GM21723 (cell line): ENCODE measurements around the gene CEACAM21.

ENCODE experiments used
- ATAC-seq: cut with Tn5 transposase; IDR thresholded peaks from one replicate; pipeline ENCODE4 v1.9.1; 2021; ENCODE audit warnings: mild to moderate bottlenecking, moderate library complexity; ENCODE audit not compliant: unreplicated experiment

CEACAM21 gene

GRCh38 chr19:41575998-41576397 is at the start of gene CEACAM21:
Gene CEACAM21 (plus strand): TSS chr19:41576166. CDS start chr19:41576275, 109 bp downstream.
- ATAC-seq, result no peak

- ATAC-seq, result no peak
Observed at GRCh38 chr19:41527089-41527488, 48.9 kb upstream of the CEACAM21 start.

DNA sequence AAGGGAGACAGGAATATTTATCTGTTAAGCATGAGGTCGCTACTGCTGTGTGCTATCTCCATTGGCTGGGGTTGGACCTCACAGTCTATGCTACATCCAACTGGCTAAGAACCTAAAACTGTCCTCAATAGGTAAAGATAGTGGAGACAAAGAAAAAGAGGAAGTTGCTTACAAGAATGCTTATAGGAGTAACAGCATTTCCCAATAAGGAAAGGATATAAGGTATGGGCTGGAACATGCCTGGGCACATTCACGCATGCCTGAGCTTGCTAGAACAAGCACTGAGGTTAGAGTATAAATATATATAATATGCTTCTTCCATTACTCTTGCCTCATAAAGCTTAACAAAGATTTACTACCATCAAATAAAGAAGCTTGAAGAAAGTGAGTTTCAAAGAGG is 47.9 kb upstream of the CEACAM21 start:
- no peak for ATAC-seq

GRCh38 chr19:41529484-41530183 is 46.3 kb upstream of the CEACAM21 start:
- ATAC-seq, result no peak

DNA sequence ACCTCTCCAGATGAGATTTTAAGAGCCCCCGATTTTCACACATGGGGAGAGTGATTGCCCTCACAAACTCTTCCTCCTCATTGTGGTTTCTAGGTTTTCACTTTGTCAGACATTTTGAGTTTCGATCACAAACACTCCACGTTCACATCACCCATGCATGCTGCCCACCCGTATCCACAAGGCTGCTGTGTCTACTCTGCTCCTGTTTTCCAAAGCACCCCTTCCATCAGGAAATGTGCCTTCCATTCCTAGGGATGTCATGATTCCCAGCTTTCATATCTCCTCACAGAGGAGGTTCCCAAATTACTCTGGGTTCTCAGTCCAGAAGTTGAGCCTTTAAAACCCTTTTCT is 45.8 kb upstream of the CEACAM21 start:
- ATAC-seq, result no peak

DNA sequence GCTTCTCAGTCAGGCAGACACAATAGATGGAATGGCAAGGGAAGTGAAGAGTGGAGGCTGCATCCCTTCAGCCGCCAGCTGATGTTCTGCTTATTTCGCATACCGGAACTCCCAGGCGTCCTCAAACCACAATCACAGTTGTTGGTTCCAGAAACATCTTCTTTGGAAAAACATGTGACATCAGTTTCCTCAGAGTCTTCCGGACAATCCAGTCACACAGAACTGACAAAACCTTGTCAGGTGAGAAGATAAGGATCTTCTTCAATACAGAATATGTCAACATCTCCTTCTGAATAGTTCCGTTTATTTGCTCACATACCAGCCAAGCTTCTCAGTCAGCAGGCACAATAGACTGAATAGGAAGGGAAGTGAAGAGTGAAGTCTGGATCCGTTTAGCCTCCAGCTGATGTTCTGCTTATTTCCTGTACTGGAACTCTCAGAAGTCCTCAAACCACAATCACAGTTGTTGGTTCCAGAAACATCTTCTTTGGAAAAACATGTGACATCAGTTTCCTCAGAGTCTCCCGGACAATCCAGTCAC is 45.1 kb upstream of the CEACAM21 start:
- ATAC-seq, result no peak

DNA sequence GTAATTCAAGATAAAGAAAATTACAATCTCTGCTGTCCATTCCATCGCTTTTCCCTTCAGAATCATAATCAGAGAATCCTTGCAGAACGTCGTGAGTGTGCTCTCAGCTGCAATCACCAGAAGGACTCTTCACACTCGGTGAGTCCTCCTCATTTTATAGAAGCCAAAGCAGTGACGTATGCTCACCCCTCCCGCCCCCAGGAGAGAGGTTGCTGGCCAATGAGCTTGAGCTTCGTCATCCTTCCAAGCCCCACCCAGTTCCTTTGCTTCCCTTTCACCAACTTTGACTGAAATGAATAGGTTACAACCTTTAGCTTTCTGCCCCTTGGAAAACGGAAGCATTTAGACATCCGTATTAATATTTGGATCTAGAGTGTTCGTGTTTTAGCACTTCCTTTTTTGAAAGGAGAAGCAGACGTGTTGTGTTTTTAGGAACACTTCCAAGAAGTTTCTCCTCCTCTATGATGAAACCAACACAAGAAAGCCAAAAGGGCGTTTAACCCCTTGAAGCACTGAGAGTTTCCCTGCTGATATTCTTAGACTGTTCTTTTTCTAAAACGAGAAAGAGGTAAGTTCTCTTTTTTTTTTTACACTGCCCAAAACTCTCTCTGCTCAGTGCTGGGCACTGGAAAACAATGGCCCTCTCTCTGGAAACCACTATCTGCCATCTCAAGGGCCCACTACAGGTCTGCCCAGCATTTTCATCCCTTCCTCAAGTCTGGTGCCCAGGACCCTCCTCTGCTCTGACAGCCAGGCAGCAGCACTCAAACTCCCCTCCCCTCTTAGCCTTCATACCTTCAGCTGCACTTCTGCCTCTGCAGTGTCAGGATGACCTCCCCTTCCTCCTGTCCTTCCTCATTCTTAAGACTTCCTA is 44.3 kb upstream of the CEACAM21 start:
- no peak for ATAC-seq

DNA sequence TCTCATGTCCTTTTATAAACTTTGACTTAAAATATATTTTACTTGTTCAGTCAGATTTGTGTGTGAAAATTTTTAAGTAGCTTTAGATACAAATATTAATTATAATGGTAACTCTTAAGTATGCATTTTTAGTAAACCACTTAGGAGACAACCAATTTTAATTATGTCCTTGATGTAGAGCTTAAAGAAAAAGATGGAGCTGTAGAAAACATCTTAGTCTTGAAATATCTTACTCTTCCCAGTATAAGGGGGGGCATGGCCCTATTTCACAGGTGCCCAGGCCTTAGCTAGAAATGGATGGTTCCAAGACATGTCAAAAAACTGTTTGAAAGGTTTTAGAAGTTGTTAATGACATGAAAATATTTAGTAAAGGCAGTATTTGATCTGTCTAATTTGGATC is 43.4 kb upstream of the CEACAM21 start:
- ATAC-seq, result no peak

DNA sequence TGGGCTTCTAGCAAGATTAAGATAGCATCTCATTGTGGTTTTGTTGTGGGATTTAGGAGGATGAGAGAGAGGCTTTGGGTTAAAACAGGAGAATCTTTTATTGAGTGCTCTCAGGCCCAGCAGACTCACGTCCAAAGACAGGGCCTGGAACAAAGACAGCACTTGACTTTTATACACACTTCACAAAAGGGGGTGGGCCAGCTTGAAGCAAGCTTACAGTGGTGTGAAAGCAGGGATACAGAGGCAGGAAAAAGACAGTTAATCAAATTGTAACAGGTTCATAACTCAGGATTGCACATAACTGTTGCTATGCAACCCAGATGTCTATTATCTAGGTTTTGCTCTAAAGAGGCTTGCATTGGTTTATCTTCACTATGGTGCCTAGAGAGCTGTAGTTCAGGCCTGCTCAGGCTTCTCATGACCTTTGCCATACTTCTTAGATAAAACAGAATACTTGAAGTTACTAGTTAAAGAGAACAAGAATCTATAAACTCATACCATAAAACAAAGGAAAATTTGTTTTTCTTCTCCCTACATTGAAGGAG is 42.2 kb upstream of the CEACAM21 start:
- no peak for ATAC-seq

GRCh38 chr19:41535029-41535622 is 40.8 kb upstream of the CEACAM21 start:
- peak; percentile 69 for ATAC-seq

DNA sequence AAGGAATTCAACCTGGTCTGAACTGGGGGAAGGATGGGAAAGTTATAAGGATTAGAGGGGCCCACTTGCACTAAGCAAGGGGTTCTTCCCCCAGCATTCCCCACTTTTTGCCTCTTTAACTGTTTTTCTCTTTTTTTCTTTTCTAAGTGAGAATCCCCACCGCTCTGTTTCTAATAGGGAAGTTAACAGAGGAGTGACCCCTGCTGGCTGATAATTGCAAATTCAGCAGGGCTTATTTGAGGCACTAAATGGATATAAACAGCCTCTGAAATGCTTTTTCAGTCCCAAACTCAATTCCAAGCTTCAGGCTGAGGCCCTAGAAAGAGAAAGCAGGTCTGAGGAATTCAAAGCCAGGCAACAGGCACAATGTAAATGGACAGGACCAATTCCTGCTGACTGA is 38.2 kb upstream of the CEACAM21 start:
- no peak for ATAC-seq

DNA sequence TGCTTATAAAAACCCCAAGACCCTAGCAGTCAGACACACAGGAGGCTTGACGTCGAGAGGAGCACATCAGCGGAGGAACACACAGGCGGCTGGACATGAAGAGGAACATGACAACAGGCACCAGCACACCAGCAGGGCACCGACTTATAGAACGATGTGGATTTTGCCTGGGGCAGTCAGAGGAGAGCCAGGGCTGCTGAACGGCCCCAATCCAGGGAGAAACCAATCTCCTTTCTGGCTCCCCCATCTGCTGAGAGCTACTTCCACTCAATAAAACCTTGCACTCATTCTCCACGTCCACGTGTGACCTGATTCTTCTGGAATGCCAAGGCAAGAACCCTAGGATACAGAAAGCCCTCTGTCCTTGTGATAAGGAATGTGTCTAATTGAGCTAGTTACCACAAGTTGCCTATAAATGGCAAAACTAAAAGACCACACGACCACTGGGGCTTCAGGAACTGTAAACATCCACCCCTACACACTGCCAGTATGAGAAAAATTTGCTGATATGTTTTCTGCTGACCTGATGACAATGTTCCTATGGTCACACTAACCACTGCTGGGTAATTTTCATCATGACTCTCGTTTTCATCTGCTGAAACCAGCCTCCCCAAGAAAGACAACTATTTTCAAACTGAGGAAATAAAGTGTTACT is 35.8 kb upstream of the CEACAM21 start:
- ATAC-seq, result no peak

GRCh38 chr19:41541990-41542584 is 33.9 kb upstream of the CEACAM21 start:
- ATAC-seq, result no peak

DNA sequence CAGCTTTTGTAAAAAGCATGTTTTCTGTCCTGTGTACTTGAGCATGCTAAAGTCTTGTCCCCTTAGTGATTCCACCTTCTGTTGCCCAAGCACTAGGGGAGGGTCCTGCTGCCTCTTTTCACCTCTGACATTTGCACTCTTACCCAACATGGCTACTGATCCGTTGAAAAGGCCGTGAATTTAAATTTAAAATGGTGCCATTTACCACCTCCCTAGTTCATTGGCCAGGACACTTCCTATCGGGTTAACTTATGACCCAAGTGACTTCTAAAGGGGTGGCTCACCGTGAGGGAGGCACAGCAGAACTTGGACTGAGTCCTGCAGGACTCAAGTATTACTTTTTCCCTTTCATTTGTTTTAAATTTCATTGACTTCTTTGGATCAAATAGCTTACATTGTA is 33.3 kb upstream of the CEACAM21 start:
- ATAC-seq, result no peak

- no peak for ATAC-seq
Observed at GRCh38 chr19:41543582-41543981, 32.4 kb upstream of the CEACAM21 start.

DNA sequence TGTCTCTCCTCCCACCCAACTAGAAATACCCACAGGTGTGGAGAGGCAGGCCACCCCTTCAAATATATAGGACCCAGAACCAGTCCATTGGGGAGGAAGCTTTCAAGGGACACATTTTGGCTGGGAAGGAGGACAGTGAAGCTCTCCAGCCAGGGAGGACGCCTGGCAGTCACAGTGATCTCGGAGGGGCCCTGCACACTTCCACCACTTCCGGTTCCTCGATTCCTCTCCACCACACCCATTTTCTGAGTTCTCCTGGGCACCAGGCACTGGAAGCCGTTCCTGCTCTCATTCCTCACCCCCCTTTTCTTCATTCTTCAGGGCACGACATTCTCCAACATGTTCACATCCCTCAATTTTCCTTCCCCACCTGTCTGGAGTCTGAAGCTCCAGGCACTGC is 30.4 kb upstream of the CEACAM21 start:
- no peak for ATAC-seq

- ATAC-seq, result no peak
Observed at GRCh38 chr19:41546386-41546789, 29.6 kb upstream of the CEACAM21 start.

- ATAC-seq, result no peak
Observed at GRCh38 chr19:41546961-41547360, 29.0 kb upstream of the CEACAM21 start.

GRCh38 chr19:41547569-41547968 is 28.4 kb upstream of the CEACAM21 start:
- no peak for ATAC-seq

- no peak for ATAC-seq
Observed at GRCh38 chr19:41548047-41548446, 27.9 kb upstream of the CEACAM21 start.
